HK-2 (cell line): ENCODE data around the gene TJP3.

ENCODE experiments used
- DNase-seq: peaks from one replicate; pipeline ENCODE4 v3.0.0-alpha.2; 2018; ENCODE audit not compliant: unreplicated experiment

The TJP3 gene

GRCh38 chr19:3670796-3671679, 37.1 kb upstream of the TJP3 start:
- no peak for DNase-seq

- DNase-seq = no peak
These were observed 36.3 kb upstream of the TJP3 start for GRCh38 chr19:3671680-3672574.

- DNase-seq = no peak
These were observed 35.6 kb upstream of the TJP3 start for GRCh38 chr19:3672575-3672948.

GRCh38 chr19:3672993-3673392, 35.2 kb upstream of the TJP3 start:
- DNase-seq = no peak

- no peak for DNase-seq
These were observed 34.4 kb upstream of the TJP3 start for GRCh38 chr19:3673506-3674439.

- no peak for DNase-seq
These were observed 33.2 kb upstream of the TJP3 start for GRCh38 chr19:3674784-3675543.

GRCh38 chr19:3678188-3678587, 30.0 kb upstream of the TJP3 start:
- DNase-seq = no peak

- DNase-seq = no peak
These were observed 29.0 kb upstream of the TJP3 start for GRCh38 chr19:3679138-3679537.

GRCh38 chr19:3679581-3679980, 28.6 kb upstream of the TJP3 start:
- DNase-seq = no peak

- DNase-seq = no peak
These were observed 27.2 kb upstream of the TJP3 start for GRCh38 chr19:3680939-3681338.

GRCh38 chr19:3682286-3682685, 25.9 kb upstream of the TJP3 start:
- DNase-seq = no peak

- no peak for DNase-seq
These were observed 25.3 kb upstream of the TJP3 start for GRCh38 chr19:3682741-3683404.

GRCh38 chr19:3683405-3684053, 24.7 kb upstream of the TJP3 start:
- peak; percentile 87 for DNase-seq

GRCh38 chr19:3684054-3684816, 23.9 kb upstream of the TJP3 start:
- peak; percentile 75 for DNase-seq

GRCh38 chr19:3684817-3685410, 23.3 kb upstream of the TJP3 start:
- DNase-seq = no peak

- DNase-seq = no peak
These were observed 20.8 kb upstream of the TJP3 start for GRCh38 chr19:3687393-3687773.

GRCh38 chr19:3687774-3688706, 20.1 kb upstream of the TJP3 start:
- DNase-seq = no peak
